DND-41 (cell line): Measurements from ENCODE around the gene CFAP206.

Experiments
- CTCF ChIP-seq: IDR thresholded peaks from 2 replicates; pipeline ENCODE4 v1.5.1; 2012; ENCODE audit warnings: borderline replicate concordance, low read length, moderate library complexity, mild to moderate bottlenecking; ENCODE audit not compliant: poor library complexity, severe bottlenecking; ENCODE audit errors: extremely low read depth
- EZH2 ChIP-seq: IDR thresholded peaks from 3 replicates; pipeline ENCODE4 v1.6.1; 2012; ENCODE audit warnings: borderline replicate concordance, low read depth, mild to moderate bottlenecking, moderate library complexity, low read length, inconsistent platforms; ENCODE audit not compliant: severe bottlenecking

GRCh38 chr6:87441711-87442110 lies 33.9 kb downstream of the CFAP206 start:
- TF ChIP-seq EZH2, result no peak
- TF ChIP-seq CTCF, result no peak
